Mesenchymal stem cell (in vitro differentiated cells and primary cell): ENCODE measurements around the gene CAPN13.

Source experiments
- DNase-seq: peaks from one replicate; pipeline ENCODE4 v3.0.0-alpha.2; 2013
- H2AFZ ChIP-seq: one replicate; pipeline ENCODE4 v1.6.1; 2013; ENCODE audit warnings: low read depth, mild to moderate bottlenecking, control low read depth, inconsistent platforms, low read length, moderate library complexity
- H2AK5ac ChIP-seq: 2 replicates; pipeline ENCODE4 v1.6.1; 2013; ENCODE audit warnings: low read length, moderate library complexity, mild to moderate bottlenecking, inconsistent platforms; ENCODE audit not compliant: severe bottlenecking
- H2BK120ac ChIP-seq: one replicate; pipeline ENCODE4 v1.6.1; 2013; ENCODE audit warnings: low read depth, mild to moderate bottlenecking, inconsistent platforms, low read length, moderate library complexity
- H2BK12ac ChIP-seq, 2 experiments: one replicate each; pipeline ENCODE4 v1.6.1; 2013; ENCODE audit warnings: inconsistent platforms in 2 of 2, low read length in 2 of 2, mild to moderate bottlenecking in 2 of 2, moderate library complexity in 2 of 2, control low read depth in 1 of 2
- H2BK15ac ChIP-seq: one replicate; pipeline ENCODE4 v1.6.1; 2013; ENCODE audit warnings: mild to moderate bottlenecking, low read depth, inconsistent platforms; ENCODE audit not compliant: poor library complexity, severe bottlenecking
- H2BK5ac ChIP-seq: 2 replicates; pipeline ENCODE4 v1.6.1; 2013; ENCODE audit warnings: low read depth, mild to moderate bottlenecking, low read length, control low read depth, inconsistent platforms; ENCODE audit not compliant: poor library complexity, severe bottlenecking
- H3K14ac ChIP-seq, 2 experiments: one replicate each; pipeline ENCODE4 v1.6.1; 2013; ENCODE audit warnings: inconsistent platforms in 2 of 2, low read length in 2 of 2, control low read depth in 1 of 2, mild to moderate bottlenecking in 1 of 2, moderate library complexity in 1 of 2
- H3K18ac ChIP-seq, 2 experiments: one replicate each; pipeline ENCODE4 v1.6.1; 2013; ENCODE audit warnings: inconsistent platforms in 2 of 2, low read length in 2 of 2, control low read depth in 1 of 2, low read depth in 1 of 2, mild to moderate bottlenecking in 1 of 2
- H3K23ac ChIP-seq, 2 experiments: one replicate each; pipeline ENCODE4 v1.6.1; 2013; ENCODE audit warnings: inconsistent platforms in 2 of 2, low read length in 2 of 2, mild to moderate bottlenecking in 2 of 2, moderate library complexity in 2 of 2, control low read depth in 1 of 2
- H3K27ac ChIP-seq: 2 replicates; pipeline ENCODE4 v1.5.1; 2013; ENCODE audit warnings: mild to moderate bottlenecking, moderate library complexity, low read length, control low read depth, inconsistent platforms; ENCODE audit not compliant: poor library complexity, severe bottlenecking
- H3K27me3 ChIP-seq, 2 experiments: 2 replicates each; pipeline versions ENCODE4 v1.6.1 to v1.7.0; 2013; ENCODE audit warnings: low read length in 2 of 2, mild to moderate bottlenecking in 2 of 2, moderate library complexity in 2 of 2, control low read depth in 1 of 2, inconsistent platforms in 1 of 2; ENCODE audit not compliant: control insufficient read depth in 1 of 2, insufficient read depth in 1 of 2
- H3K36me3 ChIP-seq, 2 experiments: 2 replicates each; pipeline versions ENCODE4 v1.6.1 to v1.7.0; 2013; ENCODE audit warnings: low read length in 2 of 2, control low read depth in 1 of 2, inconsistent platforms in 1 of 2, low read depth in 1 of 2, mild to moderate bottlenecking in 1 of 2; ENCODE audit not compliant: insufficient read depth in 2 of 2, control insufficient read depth in 1 of 2
- H3K4ac ChIP-seq, 2 experiments: one replicate each; pipeline ENCODE4 v1.6.1; 2013; ENCODE audit warnings: inconsistent platforms in 2 of 2, low read length in 2 of 2, mild to moderate bottlenecking in 2 of 2, moderate library complexity in 2 of 2, control low read depth in 1 of 2, low read depth in 1 of 2
- H3K4me1 ChIP-seq: 2 replicates; pipeline ENCODE4 v1.6.1; 2013; ENCODE audit warnings: low read depth, low read length, control low read depth; ENCODE audit not compliant: control insufficient read depth, insufficient read depth
- H3K4me2 ChIP-seq: 2 replicates; pipeline ENCODE4 v1.6.1; 2013; ENCODE audit warnings: low read length, mild to moderate bottlenecking, inconsistent platforms; ENCODE audit not compliant: poor library complexity, severe bottlenecking
- H3K4me3 ChIP-seq, 2 experiments: 2 replicates each; pipeline versions ENCODE4 v1.5.1 to v1.7.0; 2013; ENCODE audit warnings: low read length in 2 of 2, mild to moderate bottlenecking in 2 of 2, control low read depth in 1 of 2, low read depth in 1 of 2; ENCODE audit not compliant: insufficient read depth in 1 of 2
- H3K79me1 ChIP-seq: replicated peaks from 2 replicates; pipeline ENCODE4 v1.6.1; 2013; ENCODE audit warnings: mild to moderate bottlenecking, control low read depth, low read length, inconsistent platforms; ENCODE audit not compliant: poor library complexity, severe bottlenecking
- H3K9ac ChIP-seq: 2 replicates; pipeline ENCODE4 v1.7.0; 2013; ENCODE audit warnings: mild to moderate bottlenecking, low read length, moderate library complexity
- H3K9me3 ChIP-seq: 2 replicates; pipeline ENCODE4 v1.7.0; 2013; ENCODE audit warnings: mild to moderate bottlenecking, low read length; ENCODE audit not compliant: control insufficient read depth
- H4K8ac ChIP-seq: one replicate; pipeline ENCODE4 v1.6.1; 2013; ENCODE audit warnings: inconsistent platforms, mild to moderate bottlenecking, low read length, moderate library complexity
- H4K91ac ChIP-seq: one replicate; pipeline ENCODE4 v1.6.1; 2013; ENCODE audit warnings: mild to moderate bottlenecking, low read length, inconsistent platforms
- WGBS: methylation state at CpG from one replicate; pipeline ENCODE4 v1.1.7; 2013; ENCODE audit warnings: mixed read lengths; 5-methylcytosine and 5-hydroxymethylcytosine counted together

The CAPN13 gene

GRCh38 chr2:30741576-30741975 lies 65.7 kb downstream of the CAPN13 start:
- no peak overlapping the region for H4K8ac ChIP-seq
- no peak overlapping the region for H4K91ac ChIP-seq
- no peaks in the 10 kb centered on the region for H3K4me1 ChIP-seq
- H3K27ac ChIP-seq, result no peak overlapping the region
- H2BK5ac ChIP-seq, result no peak overlapping the region
- H3K14ac ChIP-seq, result no peak overlapping the region
- no peaks in the 10 kb centered on the region for H3K36me3 ChIP-seq
- no peak overlapping the region for H2BK120ac ChIP-seq
- no peak overlapping the region for H2AFZ ChIP-seq
- H2BK12ac ChIP-seq, result no peak overlapping the region
- H3K18ac ChIP-seq, result no peak overlapping the region
- H3K27me3 ChIP-seq, result peaks cover 0 to 49% of the 10 kb centered on the region in 2 experiments
- DNase-seq, result no peak
- H3K9ac ChIP-seq, result no peak overlapping the region
- no peak overlapping the region for H3K4me3 ChIP-seq
- no peaks in the 10 kb centered on the region for H3K79me1 ChIP-seq
- WGBS, result 92% methylated on average over 7 of the region's 7 CpGs
- no peaks in the 10 kb centered on the region for H3K9me3 ChIP-seq
- H3K4ac ChIP-seq, result no peak overlapping the region
- no peak overlapping the region for H3K4me2 ChIP-seq
- H2AK5ac ChIP-seq, result no peak overlapping the region
- no peak overlapping the region for H3K23ac ChIP-seq
- H2BK15ac ChIP-seq, result no peak overlapping the region

GRCh38 chr2:30738141-30738911 lies 68.9 kb downstream of the CAPN13 start:
- H3K9ac ChIP-seq, result no peak overlapping the region
- H3K4me1 ChIP-seq, result no peaks in the 10 kb centered on the region
- H3K79me1 ChIP-seq, result no peaks in the 10 kb centered on the region
- no peaks in the 10 kb centered on the region for H3K9me3 ChIP-seq
- no peak overlapping the region for H3K14ac ChIP-seq
- no peak overlapping the region for H3K18ac ChIP-seq
- no peak overlapping the region for H2AFZ ChIP-seq
- H3K4ac ChIP-seq, result no peak overlapping the region
- H3K4me2 ChIP-seq, result no peak overlapping the region
- no peak overlapping the region for H3K4me3 ChIP-seq
- no peak overlapping the region for H2BK5ac ChIP-seq
- no peak overlapping the region for H3K27ac ChIP-seq
- 78% methylated on average over 7 of the region's 7 CpGs for WGBS
- H3K36me3 ChIP-seq, result no peaks in the 10 kb centered on the region
- no peak overlapping the region for H2AK5ac ChIP-seq
- DNase-seq, result no peak
- H4K91ac ChIP-seq, result no peak overlapping the region
- no peak overlapping the region for H3K23ac ChIP-seq
- no peak overlapping the region for H2BK120ac ChIP-seq
- H4K8ac ChIP-seq, result no peak overlapping the region
- peaks cover 0 to 60% of the 10 kb centered on the region in 2 experiments for H3K27me3 ChIP-seq
- no peak overlapping the region for H2BK15ac ChIP-seq
- no peak overlapping the region for H2BK12ac ChIP-seq

GRCh38 chr2:30737326-30737610 lies 70.0 kb downstream of the CAPN13 start:
- Histone ChIP-seq H3K9me3 (no peaks in the 10 kb centered on the region), H3K9ac (no peak overlapping the region), H3K27me3 (peaks cover 0 to 66% of the 10 kb centered on the region in 2 experiments), H3K18ac (no peak overlapping the region), H3K4me1 (no peaks in the 10 kb centered on the region), H3K4ac (no peak overlapping the region), H3K4me3 (no peak overlapping the region), H3K27ac (no peak overlapping the region), H2BK120ac (no peak overlapping the region), H2AFZ (no peak overlapping the region), H4K8ac (no peak overlapping the region), H3K36me3 (no peaks in the 10 kb centered on the region), H3K79me1 (no peaks in the 10 kb centered on the region), H2BK15ac (no peak overlapping the region), H3K4me2 (no peak overlapping the region), H2AK5ac (no peak overlapping the region), H2BK12ac (no peak overlapping the region), H2BK5ac (no peak overlapping the region), H3K14ac (no peak overlapping the region), H3K23ac (no peak overlapping the region), H4K91ac (no peak overlapping the region)
- no peak for DNase-seq
- 80% methylated on average over 8 of the region's 8 CpGs for WGBS

GRCh38 chr2:30736461-30737325 lies 70.6 kb downstream of the CAPN13 start:
- Histone ChIP-seq H3K4me3 (no peak overlapping the region), H3K27me3 (peaks cover 0 to 66% of the 10 kb centered on the region in 2 experiments), H3K14ac (no peak overlapping the region), H3K23ac (peak overlapping the region in 1 of 2 experiments; percentile 28), H3K79me1 (no peaks in the 10 kb centered on the region), H4K91ac (no peak overlapping the region), H3K4me1 (no peaks in the 10 kb centered on the region), H2BK12ac (no peak overlapping the region), H3K4ac (no peak overlapping the region), H3K36me3 (no peaks in the 10 kb centered on the region), H3K9me3 (no peaks in the 10 kb centered on the region), H2AFZ (no peak overlapping the region), H2BK15ac (no peak overlapping the region), H2BK5ac (no peak overlapping the region), H2BK120ac (no peak overlapping the region), H3K27ac (no peak overlapping the region), H3K9ac (no peak overlapping the region), H3K4me2 (no peak overlapping the region), H4K8ac (no peak overlapping the region), H3K18ac (no peak overlapping the region), H2AK5ac (no peak overlapping the region)
- 81% methylated on average over 18 of the region's 18 CpGs for WGBS
- DNase-seq, result no peak
